ENCODE measurements around the gene AUP1. TPM values are rescaled to one million over a fixed set of nuclear protein-coding genes. Genes with fewer than 3 reads are reported as not detected.
A peak's percentile ranks its signal among the peaks of the same experiment; 100 is the strongest.

The AUP1 gene
- total RNA-seq, 1 donor from 2014 or later, result 74.2 TPM

GRCh38 chr2:74535440-74535965, 6.0 kb upstream of the AUP1 start:
- no peak for ATAC-seq

GRCh38 chr2:74534411-74534810, 4.9 kb upstream of the AUP1 start:
- ATAC-seq, result no peak

- ATAC-seq, result no peak
Measured at GRCh38 chr2:74533464-74533863, 4.0 kb upstream of the AUP1 start.

- no peak for ATAC-seq
Measured at GRCh38 chr2:74532222-74532621, 2.7 kb upstream of the AUP1 start.

- no peak for ATAC-seq
Measured at GRCh38 chr2:74531666-74532065, 2.2 kb upstream of the AUP1 start.

GRCh38 chr2:74530239-74531187, 1.0 kb upstream of the AUP1 start:
- peak; percentile 1 for ATAC-seq

DNA sequence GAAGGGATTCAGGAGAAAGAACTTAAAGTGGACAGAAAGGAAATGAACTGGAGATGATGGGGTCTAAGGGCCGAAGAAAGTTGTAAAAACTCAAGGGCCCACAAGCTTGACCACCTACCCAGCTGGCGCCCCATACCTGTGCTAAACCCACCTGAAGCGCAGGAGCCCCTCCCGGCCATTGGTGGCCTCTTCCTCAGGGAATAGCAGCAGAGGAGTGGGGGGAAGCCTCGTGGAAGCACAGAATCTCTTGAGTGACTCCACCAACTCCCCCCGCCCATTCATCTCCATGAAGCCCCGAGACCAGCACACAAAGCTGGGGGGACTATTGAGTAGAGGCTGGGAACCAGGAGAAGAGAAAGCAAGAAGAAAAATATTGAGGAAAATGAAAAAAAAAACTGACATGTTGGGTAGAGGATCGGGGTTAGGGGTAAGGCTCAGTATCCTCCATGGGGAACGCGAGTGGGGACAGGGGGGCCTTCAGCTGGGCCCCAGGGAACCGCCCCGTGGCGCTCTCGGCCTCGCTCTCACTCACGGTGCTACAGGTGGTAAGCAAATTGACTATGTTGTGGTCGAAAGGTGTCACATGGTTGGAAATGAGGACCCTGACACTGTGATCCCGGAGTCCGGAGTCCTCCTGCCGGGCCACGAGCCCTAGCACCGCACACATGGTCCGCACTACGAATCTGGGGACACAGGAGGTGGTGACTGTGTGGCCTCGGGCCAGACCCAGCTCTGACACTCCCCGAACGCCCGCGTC, 728 bp downstream of the AUP1 start:
- no peak for ATAC-seq

- ATAC-seq, result no peak
Measured at GRCh38 chr2:74527741-74528140, 1.8 kb downstream of the AUP1 start.

DNA sequence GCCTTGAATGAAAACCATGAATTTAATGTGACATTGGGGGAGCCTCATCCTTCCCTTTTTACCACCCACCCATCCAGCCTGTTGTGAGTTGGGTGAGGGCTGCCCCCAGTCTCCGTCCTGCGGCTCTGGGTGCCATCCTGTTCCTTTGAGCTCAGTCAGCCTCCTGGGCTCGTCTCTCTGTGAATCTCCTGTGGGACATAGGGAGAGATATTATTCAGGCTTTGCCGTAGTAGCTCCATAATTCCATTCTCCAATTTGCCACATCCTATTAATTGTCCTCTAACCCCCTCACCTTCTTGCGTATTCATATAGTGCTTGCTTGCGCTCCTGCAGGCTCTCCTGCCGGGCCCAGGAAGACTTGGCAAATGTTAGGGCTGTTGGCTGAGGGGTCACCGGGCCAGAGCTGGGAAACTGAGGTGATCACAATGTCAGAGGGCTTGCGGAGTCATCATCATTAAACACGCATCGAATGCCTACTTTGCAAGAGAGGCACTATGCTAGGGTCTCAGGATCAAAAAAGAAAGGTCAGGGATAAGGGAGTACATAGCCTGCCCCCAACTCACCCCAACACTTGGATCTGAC, 2.8 kb downstream of the AUP1 start:
- ATAC-seq, result no peak

- ATAC-seq, result peak; percentile 74
Measured at GRCh38 chr2:74525717-74526648, 3.5 kb downstream of the AUP1 start, which contains the start of gene DQX1. DQX1 (minus strand) TSS chr2:74526231; CDS start chr2:74525729, 502 bp downstream.

- ATAC-seq, result no peak
Measured at GRCh38 chr2:74524955-74525716, 4.4 kb downstream of the AUP1 start.

DNA sequence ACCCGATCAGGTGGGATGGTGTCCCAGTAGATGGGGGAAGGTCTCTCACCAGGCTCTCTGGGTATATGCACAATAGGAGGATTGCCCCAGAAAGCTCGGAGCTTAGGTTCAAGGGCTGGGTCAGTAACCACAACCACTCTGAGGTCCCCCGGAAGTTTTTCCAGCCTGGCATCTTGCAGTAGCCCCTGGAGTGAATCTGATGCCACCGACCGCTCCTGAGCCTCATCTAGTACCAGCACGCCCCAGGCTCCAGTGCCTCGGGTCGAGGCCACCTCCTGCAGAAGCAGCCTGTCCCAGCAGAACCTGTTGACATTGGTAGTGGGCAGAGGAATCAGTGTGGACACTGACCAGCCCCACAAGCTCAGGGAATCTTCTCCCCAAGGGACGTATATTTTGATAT, 5.5 kb downstream of the AUP1 start:
- ATAC-seq, result no peak

DNA sequence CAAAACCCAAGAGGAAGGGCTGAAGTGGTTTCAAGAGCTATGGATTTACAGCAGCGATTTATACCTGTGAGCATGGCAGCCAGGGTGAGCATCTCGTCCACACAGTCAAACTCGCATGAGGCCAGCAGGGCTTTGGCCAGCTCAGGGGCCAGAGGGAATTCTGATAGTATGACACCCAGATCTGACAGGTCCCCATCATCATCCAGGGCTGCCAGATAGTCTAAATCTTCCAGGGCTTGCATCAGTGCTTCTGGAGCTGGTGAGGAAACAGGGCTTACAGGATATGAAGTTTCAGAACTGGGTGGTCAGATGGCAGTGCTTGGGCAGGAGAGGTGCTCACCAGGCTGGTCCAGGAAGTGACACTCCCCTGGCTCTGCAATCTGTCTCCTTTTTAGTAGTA, 7.0 kb downstream of the AUP1 start:
- ATAC-seq, result no peak

DNA sequence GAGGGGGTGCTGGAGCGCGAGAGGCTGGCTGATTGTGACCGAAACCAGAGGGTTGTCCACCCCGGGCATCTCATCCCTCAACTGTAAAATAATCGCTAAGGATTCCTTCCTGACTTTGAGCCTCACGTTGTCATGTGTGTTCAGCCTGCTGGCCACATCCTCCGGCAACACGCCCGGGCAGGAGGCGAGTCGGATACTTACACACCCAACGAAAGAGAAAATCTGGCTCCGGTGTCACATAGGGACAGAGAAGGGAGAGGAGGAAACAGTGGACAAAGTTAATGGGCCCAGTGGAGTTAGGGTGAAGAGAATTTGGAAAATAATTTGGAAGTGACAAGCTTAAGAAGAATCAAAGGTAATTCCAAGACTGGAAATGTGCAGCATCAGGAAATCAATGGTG, 12.9 kb downstream of the AUP1 start:
- ATAC-seq, result no peak

DNA sequence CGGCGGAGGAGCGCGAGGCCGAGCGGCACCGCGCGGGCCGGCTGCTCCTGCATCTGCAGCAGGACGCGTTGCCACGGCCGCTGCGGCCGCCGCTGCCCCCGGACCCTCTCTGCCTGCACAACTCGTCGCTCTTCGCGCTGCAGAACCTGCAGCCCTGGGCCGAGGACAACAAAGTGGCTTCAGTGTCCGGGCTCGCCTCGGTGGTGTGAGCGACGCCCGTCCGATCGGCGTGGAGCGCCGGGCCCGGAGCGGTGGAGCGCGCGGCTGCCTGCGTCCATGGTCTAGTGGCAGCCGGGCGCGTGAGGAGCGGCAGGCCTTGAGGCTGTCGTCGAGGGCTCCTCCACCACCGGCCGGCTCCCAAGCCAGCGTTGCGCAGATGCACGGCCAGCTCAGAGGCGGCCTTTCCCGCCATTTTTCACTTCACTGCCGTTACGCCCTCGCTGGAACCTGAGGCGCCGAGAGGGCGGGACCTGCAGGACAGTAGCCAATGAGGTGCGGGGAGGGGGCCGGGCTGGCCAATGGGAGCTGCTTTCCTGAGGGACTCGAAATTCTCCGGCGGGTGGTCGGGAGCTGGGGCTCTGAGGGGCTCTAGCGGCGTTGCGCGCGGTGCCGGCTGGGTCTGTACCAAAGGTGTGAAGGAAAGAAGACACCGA, 13.4 kb downstream of the AUP1 start:
- ATAC-seq, result peak; percentile 46

DNA sequence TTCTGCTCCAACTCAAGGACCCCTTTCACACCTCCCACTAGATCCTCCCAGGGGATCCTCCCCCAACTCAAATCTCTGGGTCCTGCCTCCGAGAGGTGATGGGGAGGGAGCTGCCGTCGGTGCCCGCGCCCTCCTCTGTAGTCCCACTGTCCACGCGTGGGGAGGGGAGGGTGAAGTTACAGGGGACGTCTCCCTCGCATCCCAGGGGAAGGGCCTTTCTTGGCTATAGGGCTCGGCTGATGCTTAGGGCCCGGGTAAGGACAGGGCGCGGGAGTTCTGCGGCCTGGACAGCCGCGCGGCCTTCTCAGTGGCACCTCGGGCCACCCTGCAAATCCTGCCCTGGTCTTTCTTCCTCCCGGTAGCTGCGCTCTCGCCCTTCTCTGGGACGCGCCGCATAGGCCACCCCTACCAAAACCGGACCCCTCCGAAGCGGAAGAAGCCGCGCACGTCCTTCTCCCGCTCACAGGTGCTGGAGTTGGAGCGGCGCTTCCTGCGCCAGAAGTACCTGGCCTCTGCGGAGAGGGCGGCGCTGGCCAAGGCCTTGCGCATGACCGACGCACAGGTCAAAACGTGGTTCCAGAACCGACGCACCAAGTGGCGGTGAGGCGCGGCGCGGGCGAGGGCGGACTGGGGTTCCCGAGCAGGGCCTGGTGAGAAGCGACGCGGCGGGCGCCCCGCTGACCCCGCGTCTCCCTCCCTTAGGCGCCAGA, 14.1 kb downstream of the AUP1 start:
- ATAC-seq, result peak; percentile 18

- ATAC-seq, result no peak
Measured at GRCh38 chr2:74514368-74515270, 14.9 kb downstream of the AUP1 start, which contains the start of gene TLX2. TLX2 (plus strand) TSS chr2:74514450; CDS start chr2:74514807, 357 bp downstream.

GRCh38 chr2:74513605-74514367, 15.7 kb downstream of the AUP1 start:
- ATAC-seq, result no peak

All from esophagus mucosa (tissue), 1 donor.